ENCODE data around the gene WWOX.

The WWOX gene

DNA sequence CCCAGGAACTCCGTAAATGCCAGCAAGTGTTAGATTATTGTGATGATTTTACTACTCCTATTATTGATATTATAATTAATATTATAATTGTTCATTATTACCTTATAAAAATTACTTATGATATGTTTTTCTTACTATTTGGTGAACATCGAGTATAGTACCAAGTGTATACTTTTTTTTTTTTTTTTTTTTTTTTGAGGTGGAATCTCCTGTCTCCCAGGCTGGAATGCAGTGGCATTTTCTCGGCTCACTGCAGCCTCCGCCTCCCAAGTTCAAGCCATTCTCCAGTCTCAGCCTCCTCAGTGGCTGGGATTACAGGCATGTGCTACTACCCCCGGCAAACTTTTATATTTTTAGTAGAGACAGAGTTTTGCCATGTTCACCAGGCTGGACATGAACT is 347.0 kb downstream of the WWOX start:
- DNase-seq = no peak

DNA sequence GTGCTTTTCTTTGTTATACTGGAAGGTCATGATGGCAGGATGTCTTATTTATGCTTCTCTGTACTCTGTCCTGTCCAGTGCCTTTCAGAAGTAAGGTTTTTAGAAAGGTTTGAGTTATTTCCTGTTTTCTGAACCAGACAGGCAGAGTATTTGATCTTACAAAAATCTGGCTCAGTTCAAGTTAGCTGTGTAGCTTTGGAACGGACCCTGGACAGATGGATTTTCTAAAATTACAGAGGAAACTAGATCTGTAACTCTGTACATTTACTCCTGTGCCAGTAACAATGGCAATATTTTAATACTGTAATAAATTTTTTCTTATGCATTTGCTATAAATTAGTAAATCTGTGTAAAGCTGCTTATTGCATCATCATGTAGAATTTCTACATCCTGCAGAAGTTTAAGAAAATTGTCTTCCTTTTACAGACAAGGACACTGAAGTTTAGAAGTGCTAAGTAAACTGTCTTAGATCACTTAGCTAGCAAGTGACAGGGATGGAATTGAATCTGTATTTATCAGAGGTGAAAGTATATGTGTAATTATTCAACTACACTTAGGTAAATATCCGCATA is 347.6 kb downstream of the WWOX start:
- DNase-seq = no peak

DNA sequence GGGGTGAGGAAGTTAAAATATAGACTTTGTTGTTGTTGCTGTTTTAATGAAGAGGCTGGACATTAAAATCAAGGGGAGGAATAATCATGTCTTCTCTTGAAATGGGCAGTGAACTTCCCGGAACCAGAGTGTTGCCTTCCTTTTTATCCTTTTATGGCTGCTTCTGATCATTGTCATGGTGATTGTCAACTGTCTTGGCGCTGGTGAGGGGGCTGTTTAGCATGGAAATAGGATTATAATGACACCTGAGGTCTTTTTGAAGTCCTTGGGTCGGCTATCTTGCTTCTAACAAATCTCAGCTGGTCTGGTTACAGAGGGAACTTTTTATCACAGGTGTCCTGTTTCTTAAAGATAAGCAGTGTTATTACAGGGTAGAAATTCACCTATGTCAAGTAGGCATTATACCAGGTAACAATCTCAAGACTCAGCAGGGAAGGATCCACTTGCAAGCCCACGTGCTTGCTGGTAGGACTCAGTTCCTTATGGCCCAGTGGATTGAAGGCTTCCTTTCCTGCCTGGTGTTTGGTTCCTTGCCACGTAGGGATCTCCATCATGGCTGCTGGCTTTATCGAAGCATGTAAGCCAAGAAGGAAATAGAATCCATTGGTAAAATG is 349.3 kb downstream of the WWOX start:
- DNase-seq = no peak

DNA sequence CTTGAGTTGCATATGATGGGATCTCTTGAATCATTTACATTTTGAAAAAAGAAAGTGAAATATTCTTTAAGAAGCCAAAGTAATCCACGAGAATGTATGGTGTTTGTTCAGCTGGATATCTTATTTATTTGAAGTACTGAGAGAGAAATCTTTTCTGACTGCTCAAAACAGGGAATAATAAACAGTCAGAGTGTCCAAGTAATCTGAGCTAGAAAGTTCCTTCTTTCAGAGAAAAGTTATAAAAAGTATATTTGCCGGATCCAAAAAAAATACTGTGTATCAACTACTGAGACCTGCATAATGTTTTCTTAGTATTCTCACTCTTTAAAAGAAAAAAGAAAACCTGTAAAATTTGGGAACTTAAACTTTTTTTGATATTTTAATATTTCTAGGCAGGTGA is 350.8 kb downstream of the WWOX start:
- no peak for DNase-seq

DNA sequence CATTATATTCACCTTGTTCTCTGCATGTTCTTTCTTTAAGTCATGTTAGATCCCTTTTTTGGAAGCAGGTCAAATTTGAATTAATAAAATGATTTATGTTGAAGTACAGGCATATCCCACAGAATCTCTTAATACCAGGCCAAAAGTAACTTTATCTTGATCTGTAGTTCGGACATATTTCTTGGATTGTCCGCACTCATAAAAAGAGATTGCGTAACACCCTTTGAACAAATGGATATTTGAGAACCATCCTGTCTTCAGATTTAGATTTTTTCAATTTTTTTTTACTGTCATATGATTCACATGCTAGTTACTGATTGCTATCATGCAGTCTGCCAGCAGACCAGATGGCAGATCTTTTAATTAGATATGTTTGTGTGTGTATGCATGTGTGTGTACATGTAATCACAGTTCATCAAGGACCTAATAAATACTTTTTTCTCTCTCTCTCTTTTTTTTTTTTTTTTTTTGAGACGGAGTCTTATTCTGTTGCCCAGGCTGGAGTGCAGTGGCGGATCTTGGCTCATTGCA is 352.6 kb downstream of the WWOX start:
- DNase-seq = no peak

DNA sequence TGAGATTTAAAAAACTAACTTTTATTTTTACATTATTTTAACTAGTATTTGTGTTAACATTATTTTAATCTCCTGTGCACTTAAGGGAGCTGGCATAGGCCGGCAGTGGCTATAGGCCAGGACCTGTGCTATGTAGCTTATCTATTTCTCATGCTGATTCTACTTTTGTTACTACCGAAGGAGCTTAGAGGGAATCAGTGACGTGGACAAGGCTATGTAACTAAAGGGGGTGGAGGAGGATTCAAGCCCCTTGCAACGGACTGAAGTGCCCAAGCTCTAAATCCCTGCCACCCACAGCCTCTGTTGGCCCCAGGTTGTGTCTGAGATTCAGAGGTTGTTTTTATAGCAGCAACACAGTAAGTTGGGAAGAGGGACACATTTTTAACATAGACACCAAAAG is 356.4 kb downstream of the WWOX start:
- no peak for DNase-seq

DNA sequence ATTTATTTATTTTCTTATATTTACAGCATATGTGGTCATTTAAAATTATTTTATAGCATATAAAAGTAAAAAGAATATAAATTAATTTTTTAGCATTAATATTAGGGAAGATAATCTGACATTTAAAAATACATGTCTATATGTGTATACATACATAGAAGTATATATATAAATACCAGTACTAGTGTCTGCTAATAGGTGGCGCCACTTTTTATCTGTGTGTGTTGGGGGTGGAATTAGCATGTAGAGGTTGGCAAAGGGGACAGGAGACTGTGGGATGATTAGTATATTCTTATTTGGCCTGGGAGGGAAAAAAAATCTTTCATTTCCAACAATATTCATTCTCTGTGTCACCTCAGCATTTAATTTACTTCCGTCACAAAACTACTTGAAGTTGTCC is 359.1 kb downstream of the WWOX start:
- DNase-seq = no peak

DNA sequence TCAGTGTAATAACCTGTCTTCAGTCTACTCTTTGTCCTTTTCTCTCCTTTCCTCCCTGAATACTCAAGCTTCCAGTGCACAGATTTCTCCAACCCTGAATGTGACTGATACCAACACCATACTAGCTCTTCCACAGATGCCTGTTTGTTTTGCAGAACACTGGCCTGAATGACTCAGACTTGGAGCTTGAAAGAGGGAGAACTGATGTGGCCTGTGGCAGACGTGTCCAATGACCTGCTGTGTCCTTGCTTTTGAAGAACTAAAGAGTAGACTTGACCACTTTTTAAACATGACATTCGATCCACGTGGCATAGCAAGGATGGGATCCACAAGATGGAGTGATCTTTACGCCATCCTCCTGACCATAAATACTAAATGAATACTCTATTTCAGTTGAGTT is 361.0 kb downstream of the WWOX start:
- DNase-seq = no peak

DNA sequence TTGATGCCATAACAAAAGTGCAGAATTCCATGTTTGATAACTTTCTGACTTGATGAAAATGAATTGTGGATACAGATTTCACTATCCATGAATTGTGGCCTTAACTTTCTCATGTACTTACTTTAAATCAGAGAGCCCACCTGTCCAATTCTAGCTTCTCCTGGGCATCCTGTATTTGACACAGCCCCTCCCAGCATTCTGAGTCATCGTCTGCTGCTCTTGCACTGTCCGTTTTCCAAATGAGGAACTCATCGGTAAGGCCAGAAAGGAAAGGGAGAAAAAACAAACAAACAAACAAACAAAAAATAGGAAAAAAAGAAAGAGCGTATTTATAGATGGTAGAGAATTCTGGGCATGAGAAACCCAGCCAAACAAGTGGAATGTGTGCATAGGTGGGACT is 361.6 kb downstream of the WWOX start:
- DNase-seq = no peak

DNA sequence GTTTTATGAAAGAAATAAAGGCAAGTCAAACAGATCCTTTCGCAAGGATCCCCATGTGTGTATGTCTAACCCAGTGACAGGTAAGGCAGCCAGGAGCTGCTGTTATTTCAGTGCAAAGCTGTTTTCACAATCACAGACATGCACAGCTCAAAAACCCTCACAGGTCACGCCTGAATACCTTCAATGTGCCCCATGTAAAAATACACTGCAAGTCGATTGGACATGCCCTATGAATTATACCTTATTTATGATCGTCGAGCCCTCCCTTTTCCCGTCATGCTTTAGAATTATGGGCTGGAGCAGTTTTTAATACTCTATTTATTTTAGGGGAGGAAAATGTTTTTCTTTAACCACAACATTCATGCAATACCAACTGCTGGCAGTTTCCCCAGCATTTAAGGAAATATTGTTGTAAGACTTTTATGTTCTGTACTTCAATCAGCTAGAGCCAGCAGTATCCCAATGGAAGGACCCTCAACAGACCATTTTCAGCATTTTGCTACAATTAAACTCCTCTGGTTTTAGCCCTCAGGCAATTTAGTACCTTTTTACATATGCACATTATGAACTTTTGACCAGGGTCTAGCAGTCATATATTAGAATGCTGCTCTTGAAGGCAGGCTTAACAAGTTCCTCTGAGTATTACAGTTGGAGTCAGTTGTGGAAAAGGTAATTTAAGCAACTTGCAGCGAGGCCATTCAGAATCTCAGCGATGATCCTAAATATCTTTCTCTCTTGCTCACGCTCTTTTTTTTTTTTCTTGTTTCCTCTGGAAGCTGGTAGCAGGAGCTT is 362.2 kb downstream of the WWOX start:
- no peak for DNase-seq

DNA sequence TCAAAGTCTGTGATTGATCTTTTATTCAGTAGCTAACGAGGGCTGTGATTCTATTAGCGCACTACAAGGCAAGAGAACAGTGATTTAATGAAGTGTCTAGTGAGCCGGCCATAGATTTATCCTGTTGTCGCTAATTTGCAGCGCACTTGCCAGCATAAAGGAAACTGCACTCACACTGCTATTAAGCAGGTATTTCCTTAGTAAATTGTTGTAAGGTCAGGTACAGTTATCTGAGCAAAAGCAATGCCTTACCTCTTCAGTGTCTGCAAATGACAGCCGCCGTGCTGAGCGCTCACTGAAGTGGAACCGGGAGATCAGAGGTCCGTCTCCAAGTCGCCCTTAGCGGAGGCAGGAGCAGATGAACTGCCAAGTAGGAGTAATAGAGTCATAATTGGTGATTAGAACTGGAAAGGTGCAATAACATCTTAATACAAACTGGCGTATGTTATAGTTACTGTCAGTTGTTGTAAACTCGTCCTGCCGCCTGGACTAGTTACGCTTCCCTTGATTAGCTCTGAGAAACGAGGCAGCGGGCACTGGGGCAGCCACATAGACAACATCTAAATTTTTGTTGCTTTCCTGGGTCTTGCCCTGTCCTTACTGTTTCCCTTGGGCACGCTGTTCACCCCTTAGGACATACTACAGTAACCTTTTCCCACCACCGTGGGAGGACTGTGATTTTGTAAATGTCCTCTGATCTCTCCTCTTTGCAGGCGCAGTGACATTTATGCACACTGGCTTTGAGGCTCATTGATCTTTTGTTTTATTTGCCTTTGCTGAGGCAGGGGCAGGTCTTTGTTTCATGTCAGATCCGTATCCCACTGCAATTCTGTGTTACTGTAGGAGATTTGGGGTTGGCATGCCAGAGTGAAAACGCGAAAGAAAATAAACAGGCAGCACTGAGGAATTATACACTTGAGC is 363.1 kb downstream of the WWOX start:
- no peak for DNase-seq

DNA sequence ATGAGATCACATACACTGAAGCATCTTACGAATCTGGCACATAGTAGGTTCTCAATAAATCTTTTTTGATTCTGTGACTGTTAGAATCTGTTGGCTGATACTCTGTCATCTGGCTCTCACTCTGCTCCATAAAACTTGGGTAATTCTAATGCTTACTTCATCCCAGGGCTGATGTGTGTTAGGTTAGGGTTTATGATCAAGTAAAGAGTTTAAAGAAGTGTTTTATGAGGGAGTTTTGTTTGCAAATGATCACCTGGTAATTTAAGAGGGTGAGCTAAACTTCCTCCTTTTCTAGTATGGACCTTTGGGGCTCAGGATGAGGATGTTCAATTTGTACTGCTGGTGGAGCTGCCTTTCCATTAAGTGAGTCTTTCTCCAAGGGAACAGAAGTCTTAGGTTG is 364.1 kb downstream of the WWOX start:
- DNase-seq = no peak

DNA sequence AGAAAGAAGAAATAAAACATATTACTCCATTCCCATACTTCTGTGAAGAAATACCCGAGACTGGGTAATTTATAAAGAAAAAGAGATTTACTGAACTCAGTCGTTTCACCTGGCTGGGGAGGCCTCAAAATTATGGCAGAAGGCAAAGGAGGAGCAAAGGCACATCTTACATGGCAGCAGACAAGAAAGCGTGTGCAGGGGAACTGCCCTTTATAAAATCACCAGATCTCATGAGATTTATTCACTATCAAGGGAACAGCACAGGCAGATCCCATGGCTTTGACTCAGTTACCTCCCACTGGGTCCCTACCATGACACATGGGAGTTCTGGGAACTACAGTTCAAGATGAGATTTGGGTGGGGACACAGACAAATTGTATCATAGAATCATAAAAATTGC is 365.4 kb downstream of the WWOX start:
- no peak for DNase-seq

DNA sequence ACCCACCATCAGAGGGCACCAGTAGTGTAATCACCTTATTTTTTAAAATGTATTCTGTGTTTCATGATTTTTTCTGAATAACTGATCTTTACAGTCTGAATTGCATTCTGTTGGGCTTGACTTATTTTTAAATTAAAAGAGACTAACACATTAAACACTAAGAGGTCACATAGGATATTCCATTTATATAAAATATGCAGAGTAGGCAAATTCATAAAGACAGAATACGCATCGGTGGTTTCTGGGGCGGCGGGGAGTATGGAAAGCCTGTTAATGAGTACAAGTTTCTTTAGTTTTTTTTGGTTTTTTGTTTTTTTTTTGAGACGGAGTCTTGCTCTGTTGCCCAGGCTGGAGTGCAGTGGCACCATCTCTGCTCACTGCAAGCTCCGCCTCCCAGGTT is 366.3 kb downstream of the WWOX start:
- DNase-seq = no peak

DNA sequence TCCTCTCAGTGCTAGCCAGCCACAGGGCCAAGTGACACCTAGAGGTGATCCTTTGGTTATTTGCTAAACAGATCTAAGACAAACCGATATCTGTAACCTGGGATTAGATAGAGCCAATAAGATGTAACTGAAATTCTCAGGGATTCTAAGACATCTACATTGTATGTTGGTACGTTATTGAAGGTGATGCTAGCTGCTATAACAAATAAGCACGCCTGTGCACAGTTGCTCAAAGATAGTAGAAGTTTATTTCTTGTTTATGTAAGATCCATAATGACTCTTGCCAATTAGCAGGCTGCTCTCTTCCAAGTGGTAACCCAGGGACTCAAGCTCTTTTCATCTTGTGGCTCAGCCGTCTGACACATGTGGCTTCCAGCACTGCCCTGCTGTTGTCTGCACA is 370.3 kb downstream of the WWOX start:
- no peak for DNase-seq

DNA sequence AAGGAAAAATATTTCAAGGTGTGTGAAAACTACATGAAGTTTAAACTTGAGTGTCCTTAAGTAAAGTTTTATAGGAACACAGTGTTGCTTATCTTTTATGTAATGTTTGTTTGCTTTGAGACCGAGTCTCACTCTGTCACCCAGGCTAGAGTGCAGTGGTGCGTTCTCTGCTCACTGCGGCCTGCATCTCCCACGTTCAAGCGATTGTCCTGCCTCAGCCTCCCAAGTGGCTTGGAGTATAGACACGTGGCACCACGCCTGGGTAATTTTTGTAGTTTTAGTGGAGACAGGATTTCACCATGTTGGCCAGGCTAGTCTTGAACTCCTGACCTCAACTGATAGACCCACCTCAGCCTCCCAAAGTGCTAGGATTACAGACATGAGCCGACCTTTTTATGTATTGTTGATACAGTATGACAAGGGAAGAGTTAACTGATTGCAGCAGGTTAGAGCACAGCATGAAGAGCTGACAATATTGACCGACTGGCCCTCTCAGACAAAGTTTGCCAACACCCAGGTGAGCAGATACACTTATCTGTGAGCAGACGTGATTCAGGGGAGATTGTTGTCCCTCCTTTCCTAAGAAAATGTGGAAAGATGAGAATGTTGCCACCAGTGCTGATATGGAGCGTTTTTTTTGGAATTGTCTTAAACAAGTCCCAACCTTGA is 373.7 kb downstream of the WWOX start:
- DNase-seq = no peak

DNA sequence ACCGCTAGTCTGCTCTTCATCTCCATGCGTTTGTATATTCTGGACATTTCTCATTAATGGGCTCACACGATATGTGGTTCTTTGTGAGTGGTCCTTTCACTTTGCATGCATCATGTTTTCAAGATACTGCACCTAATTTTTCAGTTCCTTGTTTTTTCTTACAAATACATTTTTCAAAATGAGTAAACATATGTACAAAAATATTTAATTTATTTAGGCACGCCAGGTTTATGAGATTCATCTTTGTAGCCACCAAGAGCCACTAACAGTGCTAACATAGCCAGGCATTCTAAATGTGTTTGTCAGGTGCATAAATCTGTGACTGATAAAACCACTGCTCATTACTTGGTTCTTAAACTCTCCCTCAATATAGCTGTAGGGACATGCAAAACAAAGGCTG is 375.3 kb downstream of the WWOX start:
- no peak for DNase-seq

DNA sequence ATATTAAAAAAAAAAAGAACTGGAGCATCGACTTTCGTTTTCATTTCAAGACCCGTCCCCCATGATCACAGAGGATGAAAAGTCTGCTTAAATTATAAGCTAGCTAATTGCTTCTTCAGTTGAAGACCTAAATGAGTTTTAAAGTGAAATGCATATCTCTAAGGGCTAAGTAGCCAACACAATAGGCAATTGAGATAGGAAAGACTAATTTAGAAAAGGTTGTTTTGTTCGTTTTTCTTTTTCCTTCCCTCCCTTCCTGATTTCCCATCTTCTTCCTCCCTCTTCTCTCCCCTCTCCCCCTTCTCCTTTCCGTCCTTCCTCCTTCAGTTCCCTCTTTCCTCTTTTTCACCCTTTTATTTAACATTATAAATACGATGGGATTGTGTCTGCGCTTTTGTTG is 377.2 kb downstream of the WWOX start:
- DNase-seq = no peak

DNA sequence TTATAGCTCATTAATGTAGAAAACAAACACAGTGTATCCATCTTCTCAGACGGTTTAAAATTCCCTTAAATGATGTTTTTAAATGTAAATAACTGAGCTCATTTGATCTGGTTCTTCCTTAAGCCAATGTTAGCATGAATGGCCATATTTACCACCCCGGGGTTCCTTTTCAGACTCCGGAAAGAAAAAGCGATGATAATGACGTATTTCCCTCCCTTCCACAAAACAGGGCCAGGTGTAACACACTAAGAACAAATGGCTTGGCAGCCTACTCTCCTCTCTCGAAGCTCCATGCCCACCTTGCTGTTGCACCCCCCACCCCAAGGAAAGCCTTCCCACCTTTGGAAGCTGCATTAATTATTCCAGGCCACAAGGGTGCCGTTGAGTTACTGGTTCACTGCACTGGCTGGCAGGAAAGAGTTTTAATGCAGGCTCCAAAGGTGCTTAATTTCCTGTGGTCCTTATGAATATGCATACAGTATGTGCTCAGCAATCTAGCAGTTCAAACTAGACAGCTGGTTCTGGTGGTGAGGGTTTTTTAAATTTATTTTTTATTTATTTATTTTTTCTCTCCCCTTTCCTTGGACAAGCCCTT is 378.9 kb downstream of the WWOX start:
- DNase-seq = no peak

DNA sequence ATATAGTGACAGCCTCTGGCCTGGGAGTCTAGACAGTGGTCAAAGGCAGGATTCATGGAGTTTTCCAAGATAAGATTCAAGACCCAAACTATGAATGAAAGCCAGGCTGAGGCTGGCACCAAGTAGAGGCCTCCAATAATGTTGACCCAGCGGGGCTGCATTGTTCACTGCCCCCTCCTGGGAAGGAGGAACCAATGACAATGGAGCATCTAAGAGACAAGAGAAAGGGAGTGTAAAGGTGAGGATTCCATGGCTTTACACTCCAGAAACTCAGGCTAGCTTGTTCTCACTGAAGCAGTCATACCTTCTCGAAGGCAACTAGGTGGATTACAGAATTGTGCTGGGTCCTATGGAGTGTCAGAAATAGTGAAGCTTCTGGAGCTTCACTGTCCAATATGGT is 380.3 kb downstream of the WWOX start:
- DNase-seq = no peak

DNA sequence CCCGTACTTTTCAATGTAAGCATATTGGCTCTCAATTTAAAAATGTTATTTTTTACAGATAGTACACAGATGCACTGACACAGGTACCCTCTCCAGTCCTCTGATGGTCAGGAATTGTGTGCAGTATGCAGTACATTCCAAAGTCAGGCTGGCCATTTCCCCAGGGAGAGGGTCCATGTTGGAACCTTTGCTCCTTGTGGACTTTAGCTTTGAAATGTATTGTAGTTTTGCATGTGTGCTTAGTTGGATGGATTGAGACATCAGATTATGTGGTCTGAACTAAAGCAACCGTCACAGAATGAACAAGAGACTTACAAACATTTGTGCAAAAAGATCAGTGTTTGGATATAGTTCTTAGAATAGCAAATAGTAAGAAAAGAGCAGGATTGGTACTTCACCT is 381.1 kb downstream of the WWOX start:
- no peak for DNase-seq

All from NCI-H446 (cell line).